ENCODE measurements around the gene FBLIM1.

The FBLIM1 gene

DNA sequence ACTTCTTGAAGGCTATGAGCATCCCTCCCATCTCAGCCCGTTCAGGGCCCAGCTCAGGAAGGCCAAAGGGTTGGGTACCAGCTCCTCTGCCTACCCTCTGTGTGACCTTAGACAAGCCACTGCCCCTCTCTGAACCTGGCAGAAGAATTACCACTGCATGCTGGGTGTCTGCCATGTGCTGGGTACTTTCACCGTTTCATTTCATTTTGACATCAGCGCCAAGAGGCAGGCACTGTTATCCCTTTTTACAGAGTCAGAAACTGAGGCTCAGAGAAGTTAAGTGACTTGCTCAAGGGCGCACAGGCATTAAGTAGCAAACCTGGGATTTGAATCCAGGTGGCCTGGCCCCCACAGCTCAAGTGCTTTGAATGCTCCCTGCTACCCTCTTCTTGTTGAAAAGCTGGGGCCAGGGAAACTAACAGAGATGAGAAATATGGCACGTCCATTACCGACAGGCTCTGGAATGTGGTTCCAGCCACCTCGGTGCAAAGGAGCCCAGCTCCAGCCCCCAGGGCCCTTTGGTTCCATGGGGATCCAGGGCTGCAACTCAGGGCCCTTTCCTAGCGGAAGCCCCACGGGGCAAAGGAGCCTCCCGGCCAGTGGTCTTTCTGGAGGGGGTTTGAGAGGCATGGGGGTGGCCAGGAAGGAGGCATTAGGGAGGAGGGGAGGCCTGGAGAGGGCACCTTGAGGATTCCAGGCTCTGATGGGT lies 9.8 kb upstream of the FBLIM1 start:
- DNase-seq = no peak

DNA sequence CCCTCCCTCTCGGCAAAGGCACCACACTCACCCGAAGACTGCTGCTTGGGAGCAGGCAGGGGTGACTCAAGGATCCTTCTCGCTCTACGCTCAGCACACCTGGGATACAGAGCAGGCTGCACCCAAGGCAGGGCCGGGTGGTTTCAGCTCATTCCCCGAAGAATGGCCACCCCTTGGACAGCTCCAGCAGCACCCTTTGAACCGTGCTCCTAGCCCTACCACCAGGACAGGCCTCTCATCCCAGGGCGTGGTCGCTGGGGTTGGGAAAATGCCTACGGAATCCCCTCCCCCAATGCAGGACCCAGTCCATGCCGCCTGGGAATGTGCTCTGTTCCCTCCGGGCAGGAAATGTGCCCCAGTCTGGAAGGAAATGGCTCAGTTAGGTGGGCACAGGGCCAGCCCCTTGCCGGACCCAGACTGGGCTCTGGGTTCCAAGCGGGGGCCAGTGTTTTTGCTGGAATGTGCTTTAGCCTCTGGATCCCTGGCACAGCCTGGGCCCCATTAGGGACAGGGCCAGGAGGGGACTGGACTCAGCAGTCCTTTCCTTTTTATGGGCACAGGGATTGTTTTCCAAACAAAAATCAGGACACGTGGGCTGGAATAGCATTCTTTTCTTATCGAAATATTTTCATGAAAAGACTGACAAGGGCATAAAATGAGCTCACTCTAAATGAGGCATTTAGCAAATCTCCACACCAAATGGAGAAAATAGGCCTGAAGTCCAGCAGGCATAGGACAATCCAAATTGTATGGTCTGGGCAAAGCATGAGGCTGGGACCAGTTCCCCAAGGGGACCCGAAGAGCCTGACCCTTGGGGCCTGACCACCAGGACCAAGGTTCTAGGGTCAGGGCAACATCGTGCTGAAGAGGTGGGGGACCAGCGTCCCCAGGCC lies 8.9 kb upstream of the FBLIM1 start:
- DNase-seq = no peak

DNA sequence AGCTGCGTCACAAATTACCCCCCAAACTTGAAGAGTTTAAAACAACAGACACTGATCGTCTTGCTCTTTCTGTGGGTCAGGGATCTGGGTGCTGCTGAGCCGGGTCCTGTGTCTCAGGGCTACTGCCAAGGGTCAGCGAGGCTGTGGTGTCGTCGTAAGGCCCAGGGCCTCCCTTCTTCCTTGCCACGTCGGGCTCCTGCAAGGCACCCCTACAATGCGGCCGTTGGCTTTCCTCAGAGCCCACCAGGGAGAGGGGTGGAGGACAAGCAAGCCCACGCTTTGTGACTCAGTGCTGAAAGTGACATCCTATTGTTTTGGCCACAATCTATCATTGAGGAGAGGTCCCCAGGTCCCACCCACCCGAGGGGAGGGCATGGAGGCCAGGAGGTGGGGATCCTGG lies 7.7 kb upstream of the FBLIM1 start:
- no peak for DNase-seq

DNA sequence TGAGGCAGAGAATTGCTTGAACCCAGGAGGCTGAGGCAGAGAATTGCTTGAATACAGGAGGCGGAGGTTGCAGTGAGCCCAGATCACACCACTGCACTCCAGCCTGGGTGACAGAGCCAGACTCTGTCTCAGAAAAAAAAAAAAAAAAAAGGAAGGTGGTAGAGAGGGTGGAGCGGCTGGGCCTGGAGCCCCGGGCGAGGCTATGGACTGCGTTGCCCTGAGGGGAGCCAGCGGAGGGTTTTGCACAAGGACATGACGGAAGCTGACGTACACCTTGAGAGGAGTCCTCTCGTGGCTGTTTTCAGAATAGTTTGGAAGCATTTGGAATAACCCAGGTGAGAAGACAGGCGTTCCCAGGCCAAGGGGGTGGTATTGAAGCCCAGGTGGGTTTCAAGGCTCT lies 6.9 kb upstream of the FBLIM1 start:
- DNase-seq = no peak

DNA sequence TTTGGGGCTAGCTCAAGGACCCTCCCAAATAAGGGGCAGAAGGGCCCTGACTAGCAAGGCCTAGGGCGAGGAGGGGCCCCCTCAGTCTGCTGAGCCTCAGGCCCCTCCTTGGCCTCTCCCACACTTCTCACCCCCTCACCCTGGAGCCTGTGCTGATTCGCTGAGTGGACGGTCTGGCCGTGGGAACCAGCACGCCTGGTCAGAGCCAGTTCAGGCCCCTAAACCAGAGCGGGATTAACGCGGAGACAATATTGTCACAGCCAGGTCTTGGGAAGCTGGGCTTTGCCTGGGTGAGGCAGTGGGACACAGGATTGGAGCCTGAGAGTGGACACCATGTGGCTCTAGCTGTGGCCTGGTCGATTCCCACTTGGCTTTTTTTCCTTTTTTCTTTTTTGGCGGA lies 4.8 kb upstream of the FBLIM1 start:
- no peak for DNase-seq

DNA sequence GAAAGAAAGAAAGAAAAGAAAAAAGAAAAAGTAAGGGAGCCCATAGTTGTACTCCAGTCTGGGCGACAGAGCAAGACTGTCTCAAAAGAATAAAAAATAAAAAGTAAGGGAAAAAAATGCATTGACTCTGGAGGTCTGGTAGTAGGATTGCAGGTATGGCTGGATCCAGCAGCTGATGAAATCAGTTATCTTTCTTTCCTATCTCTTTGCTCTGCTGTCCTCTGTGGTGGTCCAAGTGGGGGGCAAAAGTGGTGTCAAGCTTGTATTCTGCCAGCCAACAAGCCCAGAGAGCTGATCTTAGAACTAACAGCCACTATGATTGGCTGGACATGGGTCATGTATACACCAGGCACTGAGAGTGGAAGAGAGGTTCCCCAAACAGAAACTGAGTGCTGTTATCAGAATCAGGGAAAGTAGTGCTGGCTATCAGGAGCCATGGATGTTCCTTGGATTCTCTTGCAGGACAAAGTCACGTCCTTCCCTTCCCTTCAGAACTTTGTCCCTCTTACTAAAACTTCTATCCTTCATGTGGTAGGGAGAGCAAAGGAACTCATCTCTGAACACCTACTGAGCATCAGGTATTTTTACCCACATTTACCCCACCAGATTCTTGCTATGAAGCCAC lies 3.5 kb upstream of the FBLIM1 start:
- no peak for DNase-seq

DNA sequence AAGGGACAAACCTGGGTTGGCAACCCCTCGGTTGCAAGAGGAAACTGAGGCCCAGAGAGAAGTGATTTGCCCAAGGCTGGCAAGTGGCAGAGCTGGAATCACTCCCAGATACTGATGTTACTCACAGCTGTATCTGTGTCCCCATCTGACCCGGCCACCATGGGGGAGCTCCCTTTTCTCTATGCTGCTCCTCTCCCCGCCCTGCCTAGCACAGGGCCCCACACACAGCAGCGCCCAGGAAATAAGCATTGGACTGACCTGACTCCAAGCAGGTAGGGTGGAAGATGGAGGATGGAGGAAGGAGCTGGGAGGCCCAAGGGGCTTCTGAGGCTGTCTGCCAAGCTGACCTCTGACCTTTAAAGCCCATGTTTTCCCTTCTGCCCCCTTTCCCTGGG lies 3.0 kb upstream of the FBLIM1 start:
- no peak for DNase-seq

DNA sequence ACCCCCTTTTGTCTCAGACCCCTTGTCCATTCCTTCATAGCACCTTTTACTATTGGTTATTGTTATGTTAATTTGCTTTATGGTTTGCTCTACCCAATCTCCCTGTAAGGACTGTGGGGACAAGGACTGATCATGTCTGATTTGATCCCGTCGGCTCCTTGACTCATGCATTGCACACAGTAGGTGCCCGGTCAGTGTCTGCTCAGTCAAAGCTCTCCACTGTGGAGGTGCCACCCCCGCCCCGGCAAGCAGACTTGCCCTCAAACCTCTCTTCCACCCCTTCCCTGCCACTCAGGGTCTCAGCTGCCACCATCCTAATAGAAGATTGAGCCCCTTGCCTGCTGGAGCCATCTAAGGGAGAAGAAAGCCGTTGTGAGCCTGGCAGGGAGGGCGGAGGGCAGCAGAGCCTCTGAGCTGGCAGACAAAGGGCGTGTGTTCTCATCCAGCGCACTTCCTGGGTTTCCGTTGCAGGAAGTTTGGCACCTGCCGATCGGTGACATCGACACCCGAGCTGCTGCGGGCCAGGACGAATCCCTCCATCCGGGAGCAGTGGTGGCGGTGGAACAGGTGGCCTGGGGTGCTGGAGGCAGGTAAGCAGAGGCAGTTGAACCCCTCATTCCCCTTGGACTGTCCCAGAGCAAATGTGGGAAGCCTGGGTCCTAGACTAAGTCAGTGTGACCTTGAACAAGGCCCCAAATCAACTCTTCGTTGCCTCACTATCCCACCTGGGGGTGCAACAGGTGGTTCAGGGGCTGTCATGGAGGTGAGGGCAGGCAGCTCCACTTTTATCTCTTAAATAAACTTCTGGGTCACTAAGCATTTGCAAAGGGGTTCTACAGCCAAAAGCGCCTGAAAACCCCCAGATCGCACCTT lies 2.2 kb upstream of the FBLIM1 start:
- no peak for DNase-seq

DNA sequence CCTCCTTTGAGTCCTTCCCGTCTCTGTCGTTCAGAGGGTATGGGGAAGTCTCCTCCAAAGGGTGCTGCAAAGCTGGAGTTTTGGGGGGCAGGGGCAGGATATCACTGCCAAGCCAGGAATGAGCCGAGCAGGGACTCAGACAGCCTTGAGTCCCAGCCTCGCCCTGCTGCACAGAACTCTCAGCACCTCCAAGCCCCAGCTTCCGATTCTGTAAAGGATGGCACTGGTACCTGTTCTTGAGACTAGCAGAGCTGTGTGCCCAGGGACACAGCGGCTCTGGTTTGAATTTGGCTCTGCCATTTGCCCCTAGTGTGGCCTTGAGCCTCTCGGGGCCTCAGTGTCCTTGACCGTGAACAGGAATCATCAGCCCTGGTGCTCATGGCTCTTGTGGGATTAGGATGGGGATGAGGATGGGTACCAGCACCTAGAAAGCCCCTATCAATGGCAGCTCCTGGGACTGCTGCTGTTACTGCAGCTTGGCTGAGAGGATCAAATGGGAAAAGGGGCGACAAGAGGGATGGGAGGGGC lies 1.5 kb upstream of the FBLIM1 start:
- DNase-seq = no peak

DNA sequence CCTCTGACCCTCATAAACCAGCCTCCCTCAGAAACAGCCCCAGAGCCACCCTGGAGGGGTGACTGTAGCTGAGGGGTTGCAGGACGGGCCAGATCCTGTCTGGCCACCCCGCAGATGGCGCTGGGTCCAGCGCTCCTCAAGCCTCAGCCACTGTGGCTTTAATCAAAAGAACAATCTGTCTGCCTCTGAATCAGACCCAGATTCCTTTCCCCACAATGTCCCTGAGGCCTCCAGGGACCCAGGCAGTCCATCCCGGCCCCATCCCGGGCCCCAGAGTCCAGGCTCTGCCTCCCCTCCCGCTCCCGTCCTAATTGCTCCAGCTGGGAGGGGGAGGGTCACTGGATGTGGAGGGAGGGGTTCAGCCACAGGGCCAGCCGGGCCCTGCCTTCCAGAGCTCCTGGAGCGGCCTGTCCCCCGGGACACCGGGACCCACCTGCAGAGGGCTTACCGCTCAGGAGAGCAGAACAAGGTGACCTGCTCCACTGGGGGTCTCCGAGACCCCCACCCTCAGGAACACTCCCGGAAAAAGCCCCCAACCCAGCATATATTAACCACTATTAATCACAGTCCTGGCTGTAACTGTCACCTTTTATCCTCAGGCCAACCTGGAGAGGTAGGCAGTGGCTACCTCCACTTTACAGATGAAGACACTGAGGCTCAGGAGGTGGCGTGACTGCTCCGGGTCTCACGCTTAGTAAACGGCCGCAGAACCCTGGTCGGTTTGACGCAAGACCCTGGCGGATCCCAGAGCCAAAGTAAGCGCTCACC lies 836 bp upstream of the FBLIM1 start:
- DNase-seq = no peak

DNA sequence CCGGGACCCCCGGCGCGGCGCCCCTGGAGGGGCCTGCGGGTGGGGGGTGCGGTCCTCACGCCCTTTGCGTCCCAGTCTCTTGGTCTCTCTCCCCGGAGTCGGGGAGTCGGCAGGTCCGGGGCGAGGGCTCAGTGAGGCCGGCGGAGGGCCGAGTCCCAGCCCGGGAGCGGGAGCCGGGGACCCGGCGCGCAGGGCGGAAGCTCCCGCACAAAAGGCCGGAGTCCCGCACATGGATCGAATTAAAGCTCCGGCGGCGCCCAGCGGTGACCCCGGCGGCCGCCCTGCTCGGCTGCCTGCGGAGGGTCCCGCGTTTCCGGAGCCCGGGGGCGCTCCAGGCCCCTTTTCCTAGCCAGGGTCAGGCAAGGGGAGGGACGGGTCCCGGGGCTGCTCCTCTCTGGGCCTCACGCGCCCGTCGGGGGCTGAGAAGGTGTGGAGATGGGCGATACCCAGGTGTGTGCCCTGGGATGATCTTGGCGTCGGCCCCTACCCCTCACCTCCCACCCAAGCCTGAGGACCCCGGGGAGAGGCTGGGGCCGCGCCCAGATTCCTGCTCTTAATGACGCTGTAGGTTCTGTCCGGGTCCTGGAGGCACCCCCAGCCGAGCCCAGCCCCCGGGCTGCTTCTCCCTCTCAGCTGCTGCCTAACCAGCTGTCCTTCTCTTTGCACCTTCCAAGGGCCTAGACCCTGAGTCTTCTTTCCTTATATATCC lies 512 bp downstream of the FBLIM1 start:
- no peak for DNase-seq

DNA sequence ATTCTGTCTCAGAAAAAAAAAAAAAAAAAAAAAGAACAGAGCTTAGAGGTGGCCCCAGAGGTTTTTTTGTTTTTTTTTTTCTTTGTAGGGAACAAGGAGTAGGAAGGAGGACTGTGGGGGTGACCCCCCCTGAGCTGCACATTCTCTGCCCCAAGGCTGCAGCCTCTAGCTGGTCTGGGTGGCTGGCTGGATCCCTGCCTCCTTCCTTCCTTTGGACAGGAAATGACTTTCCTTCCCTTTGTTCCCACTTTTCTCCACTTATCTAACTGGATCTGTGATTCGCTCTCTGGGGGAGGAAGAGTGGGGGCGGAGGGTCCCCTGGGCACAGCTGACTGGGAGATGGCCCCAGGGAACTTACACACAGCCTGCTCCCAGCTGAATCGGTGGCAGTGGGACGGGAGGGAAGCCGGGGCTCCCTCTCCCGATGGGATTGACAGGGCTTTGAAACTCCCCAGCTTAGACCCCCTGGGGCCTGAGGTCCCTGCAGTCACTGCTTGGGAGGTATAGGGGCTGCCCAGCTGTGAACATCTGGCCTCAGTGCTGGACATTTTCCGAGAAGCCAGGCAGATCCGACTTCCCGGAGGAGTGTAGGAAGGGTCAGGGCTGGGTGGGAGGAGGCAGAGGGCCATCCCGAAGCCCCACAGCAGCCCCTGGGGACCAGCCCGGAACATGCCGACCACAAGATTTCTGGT lies 2.1 kb downstream of the FBLIM1 start:
- DNase-seq = no peak

DNA sequence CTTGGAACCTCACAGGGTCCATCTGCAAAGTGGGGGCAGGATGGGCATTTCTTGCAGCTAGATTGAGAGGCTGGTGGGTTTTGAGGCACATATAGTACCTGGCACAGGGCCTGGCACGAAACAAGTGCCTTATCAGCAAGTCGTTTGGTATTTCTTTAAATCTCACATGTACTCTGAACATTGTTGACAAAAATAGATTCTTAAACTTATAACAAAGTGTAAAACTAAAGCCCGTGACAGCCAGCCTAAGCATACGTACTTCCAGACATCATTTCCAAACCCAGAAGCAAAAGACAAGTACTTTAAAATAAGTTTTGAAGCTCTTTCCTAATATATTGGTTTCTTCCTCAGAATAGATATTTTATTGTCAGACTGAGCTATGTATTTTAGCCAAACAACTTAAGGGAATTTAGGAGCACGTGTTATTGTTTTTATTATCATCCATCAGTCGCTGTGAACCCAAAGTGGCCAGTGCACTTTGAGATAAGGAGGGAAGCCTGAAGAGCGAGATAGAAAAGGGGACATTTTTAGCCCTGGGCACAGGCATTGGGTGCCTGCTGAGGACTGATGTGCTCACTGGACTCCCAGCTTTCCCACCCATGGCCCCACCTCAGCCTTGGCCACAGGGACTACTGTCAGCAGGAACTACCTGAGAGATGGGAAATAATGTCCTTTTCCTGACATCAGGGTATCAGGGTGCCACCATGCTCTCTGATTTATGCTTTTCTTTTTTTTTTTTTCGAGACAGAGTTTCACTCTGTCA lies 3.0 kb downstream of the FBLIM1 start:
- no peak for DNase-seq

DNA sequence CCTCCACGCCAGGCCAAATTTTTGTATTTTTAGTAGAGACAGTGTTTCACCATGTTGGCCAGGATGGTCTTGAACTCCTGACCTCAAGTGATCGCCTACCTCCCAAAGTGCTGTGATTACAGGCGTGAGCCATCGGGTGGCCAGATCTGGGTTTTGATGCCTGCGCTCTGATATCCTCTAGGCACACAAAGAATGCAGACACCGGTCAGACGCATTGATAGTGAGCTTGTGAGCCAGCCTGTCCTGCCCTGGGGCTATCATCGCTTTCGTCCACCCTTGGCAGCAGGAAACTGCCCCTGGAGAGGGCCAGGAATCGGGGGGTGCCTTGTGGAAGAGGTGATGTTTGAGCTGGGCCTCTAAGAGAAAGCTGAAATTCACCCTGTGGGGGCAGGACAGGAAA lies 4.0 kb downstream of the FBLIM1 start:
- no peak for DNase-seq

DNA sequence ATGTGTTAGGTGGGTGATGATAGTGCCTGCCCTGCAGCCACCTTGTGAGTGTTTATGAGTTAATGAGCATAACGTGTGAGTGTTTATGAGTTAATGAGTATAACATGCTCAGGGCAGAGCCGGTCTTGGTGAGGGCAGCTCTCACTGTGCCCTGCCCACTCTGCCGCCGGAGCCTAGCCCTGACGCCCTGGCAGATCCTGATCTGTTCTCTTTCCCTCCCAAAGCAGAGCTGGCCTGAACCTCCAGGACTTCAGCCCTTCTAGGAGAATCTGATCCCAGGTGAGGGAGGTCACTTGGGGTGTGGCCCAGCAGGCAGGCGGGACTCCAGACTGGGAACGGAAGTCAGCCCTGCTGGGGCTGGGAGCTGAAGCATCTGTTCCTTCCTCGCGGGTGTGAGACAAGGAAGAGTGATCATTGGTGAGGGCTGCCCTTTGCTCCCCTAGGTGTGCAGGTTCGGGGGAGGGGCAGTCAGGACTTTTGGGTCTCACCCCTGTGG lies 5.7 kb downstream of the FBLIM1 start:
- no peak for DNase-seq

DNA sequence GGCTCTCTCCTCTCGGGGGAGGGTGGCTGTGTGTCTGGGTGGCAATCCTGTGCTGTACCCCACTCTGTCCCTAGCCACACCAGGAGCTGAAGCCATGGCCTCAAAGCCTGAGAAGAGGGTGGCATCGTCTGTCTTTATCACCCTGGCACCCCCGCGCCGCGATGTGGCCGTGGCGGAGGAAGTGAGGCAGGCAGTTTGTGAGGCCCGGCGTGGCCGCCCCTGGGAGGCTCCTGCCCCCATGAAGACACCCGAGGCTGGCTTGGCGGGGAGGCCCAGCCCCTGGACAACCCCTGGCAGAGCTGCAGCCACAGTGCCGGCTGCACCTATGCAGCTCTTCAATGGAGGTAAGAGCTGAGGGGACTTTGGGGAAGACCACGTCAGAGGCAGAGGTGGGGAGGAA lies 6.3 kb downstream of the FBLIM1 start:
- DNase-seq = no peak

DNA sequence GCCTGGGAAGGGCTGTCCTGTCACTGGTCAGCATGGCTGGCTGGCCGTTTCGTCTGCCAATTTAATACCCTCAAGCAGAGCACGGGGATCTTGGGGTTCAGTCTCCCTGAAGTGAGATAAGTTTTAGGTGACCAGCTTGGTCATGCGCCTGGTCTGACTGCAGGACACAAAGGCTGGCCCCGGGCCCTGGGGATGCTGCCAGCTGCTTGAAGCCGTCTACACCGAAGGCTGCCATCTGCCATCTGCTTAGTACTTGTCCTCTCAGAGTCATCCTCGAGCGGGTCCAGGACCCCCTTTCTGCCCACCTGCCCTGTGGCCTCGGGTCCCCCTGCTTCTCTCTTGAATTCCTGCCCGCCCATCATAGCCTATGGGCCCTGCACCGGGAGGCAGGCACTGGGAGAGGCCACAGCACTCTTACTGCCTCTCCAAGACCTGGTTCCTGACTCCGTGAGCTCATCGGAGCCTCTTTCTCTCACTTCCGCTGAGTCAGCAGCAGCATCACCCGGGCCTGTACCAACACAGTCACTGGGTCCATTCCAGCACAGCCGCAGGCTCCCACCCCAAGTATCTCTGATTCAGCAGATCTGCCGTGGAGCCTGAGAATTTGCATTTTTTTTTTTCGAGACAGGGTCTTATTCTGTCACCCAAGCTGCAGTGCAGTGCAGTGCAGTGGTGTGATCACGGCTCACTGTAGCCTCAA lies 7.0 kb downstream of the FBLIM1 start:
- no peak for DNase-seq

DNA sequence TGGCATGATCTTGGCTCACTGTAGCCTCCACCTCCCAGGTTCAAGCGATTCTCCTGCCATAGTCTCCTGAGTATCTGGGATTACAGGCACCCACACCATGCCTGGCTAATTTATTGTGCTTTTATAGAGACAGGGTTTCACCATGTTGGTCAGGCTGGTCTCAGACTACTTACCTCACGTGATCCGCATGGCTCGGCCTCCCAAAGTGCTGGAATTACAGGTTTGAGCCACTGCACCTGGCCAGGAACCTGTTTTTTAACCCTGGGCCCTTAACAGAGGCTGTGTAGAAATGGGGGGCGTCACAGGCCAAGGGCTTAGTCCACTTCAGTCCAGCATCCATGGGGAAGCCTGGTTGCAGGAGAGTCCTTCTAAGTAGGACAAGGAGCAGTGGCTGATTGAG lies 9.3 kb downstream of the FBLIM1 start:
- DNase-seq = no peak

DNA sequence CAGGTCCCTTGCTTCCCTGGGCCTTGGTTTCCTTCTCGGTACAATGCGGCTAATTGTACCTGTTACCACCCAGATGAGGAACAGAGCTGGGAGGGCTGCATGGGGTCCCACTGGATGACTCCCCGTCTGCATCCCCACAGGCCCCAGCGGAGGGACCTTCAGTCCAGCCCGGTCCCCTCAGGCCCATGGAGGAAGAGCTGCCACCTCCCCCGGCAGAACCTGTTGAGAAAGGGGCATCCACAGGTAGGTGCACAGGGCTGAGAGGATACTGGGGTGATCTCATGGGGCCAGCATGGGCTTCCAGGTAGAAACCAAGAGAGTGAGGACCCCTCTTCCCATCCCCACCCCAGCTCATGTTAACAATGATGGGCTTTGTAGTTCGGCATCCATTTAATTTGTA lies 9.8 kb downstream of the FBLIM1 start:
- no peak for DNase-seq

Measured in activated CD4-positive, alpha-beta T cell treated with anti-CD3 and anti-CD28 coated beads, Interleukin-2, amount 50 U/mL, for 16 hours (primary cell).